HCT116 (cell line): ENCODE results near the gene HOXC12.

Experiments used
- CEBPB ChIP-seq: IDR thresholded peaks from 2 replicates; pipeline ENCODE4 v1.6.1; 2012; ENCODE audit warnings: low read depth
- CTCF ChIP-seq, 3 experiments: fragments of 200-600 bp in 1 of 3; sonication (generic) in 1 of 3; IDR thresholded peaks in 2 of 3; conservative IDR thresholded peaks in 1 of 3; 2 replicates each; pipeline ENCODE4 v1.5.1; 2012 to 2017; ENCODE audit warnings: low read depth in 2 of 3, low read length in 2 of 3, antibody characterized with exemption in 1 of 3, borderline replicate concordance in 1 of 3, control low read depth in 1 of 3, mild to moderate bottlenecking in 1 of 3, mixed read lengths in 1 of 3, mixed run types in 1 of 3, moderate library complexity in 1 of 3; ENCODE audit not compliant: insufficient read depth in 1 of 3
- EZH2 ChIP-seq: fragments of 200-600 bp; sonication (generic); IDR thresholded peaks from 2 replicates; pipeline ENCODE4 v1.6.1; 2017; ENCODE audit warnings: antibody characterized with exemption, mixed run types
- EZH2phosphoT487 ChIP-seq: fragments of 200-600 bp; IDR thresholded peaks from 2 replicates; pipeline ENCODE4 v1.6.1; 2018; ENCODE audit warnings: antibody characterized with exemption, borderline replicate concordance
- MAX ChIP-seq: IDR thresholded peaks from 2 replicates; pipeline ENCODE4 v1.6.1; 2012
- POLR2A ChIP-seq: IDR thresholded peaks from 2 replicates; pipeline ENCODE4 v1.7.0; 2011; ENCODE audit warnings: borderline replicate concordance; ENCODE audit not compliant: insufficient read depth, insufficient read length; ENCODE audit errors: extremely low read depth
- POLR2AphosphoS5 ChIP-seq: IDR thresholded peaks from 2 replicates; pipeline ENCODE4 v1.6.1; 2011; ENCODE audit warnings: mild to moderate bottlenecking, low read depth, low read length, moderate library complexity
- RAD21 ChIP-seq: IDR thresholded peaks from 2 replicates; pipeline ENCODE4 v1.6.1; 2012; ENCODE audit warnings: low read depth, mild to moderate bottlenecking
- REST ChIP-seq: IDR thresholded peaks from 2 replicates; pipeline ENCODE4 v1.6.1; 2012; ENCODE audit warnings: low read depth
- SP1 ChIP-seq: IDR thresholded peaks from 2 replicates; pipeline ENCODE4 v1.6.1; 2012; ENCODE audit warnings: low read depth
- YY1 ChIP-seq: IDR thresholded peaks from 2 replicates; pipeline ENCODE4 v1.6.1; 2011; ENCODE audit warnings: low read length, low read depth, moderate library complexity, mild to moderate bottlenecking; ENCODE audit not compliant: insufficient replicate concordance; ENCODE audit errors: extremely low read depth
- ZBTB33 ChIP-seq: IDR thresholded peaks from 2 replicates; pipeline ENCODE4 v1.6.1; 2011; ENCODE audit warnings: mild to moderate bottlenecking, low read length, moderate library complexity; ENCODE audit not compliant: insufficient replicate concordance; ENCODE audit errors: extremely low read depth

GRCh38 chr12:53976172-53976822, 21.6 kb downstream of the HOXC12 start:
- TF ChIP-seq CTCF (IDR thresholded peaks at IDR 0.05 in 2 of 3, conservative IDR thresholded peaks at IDR 0.05 in 1 of 3; ENCODE audit: borderline replicate concordance in 1 of 3, insufficient read depth in 1 of 3, low read depth in 2 of 3, low read length in 2 of 3) (no peak), MAX (no peak), POLR2AphosphoS5 (no peak), POLR2A (no peak), SP1 (no peak), CEBPB (no peak), EZH2phosphoT487 (no peak), ZBTB33 (no peak), EZH2 (no peak), YY1 (no peak), REST (no peak), RAD21 (no peak)
